H1 (cell line): ENCODE data around the gene MYH11. TPM values are rescaled to one million over a fixed set of nuclear protein-coding genes. Genes with fewer than 3 reads are reported as not detected.

Source experiments
- BCL11A ChIP-seq, 2 experiments: IDR thresholded peaks; one replicate each; pipeline ENCODE4 v1.6.1; 2011; ENCODE audit warnings: low read depth in 2 of 2, low read length in 2 of 2, mild to moderate bottlenecking in 2 of 2
- CREB1 ChIP-seq: IDR thresholded peaks from 2 replicates; pipeline ENCODE4 v1.6.1; 2012; ENCODE audit warnings: inconsistent platforms
- CTCF ChIP-seq, 3 experiments: IDR thresholded peaks; 1 replicate in 2 of 3; 2 replicates in 1 of 3; pipeline versions ENCODE4 v1.5.1 to v1.6.1; 2011; ENCODE audit warnings: low read length in 3 of 3, mild to moderate bottlenecking in 3 of 3, inconsistent platforms in 2 of 3, low read depth in 1 of 3, moderate library complexity in 1 of 3; ENCODE audit not compliant: insufficient read depth in 1 of 3; ENCODE audit errors: control extremely low read depth in 1 of 3
- MAFK ChIP-seq: IDR thresholded peaks from 2 replicates; pipeline ENCODE4 v1.6.1; 2012; ENCODE audit warnings: low read depth, mild to moderate bottlenecking, improper control_type of control experiment, low read length
- NANOG ChIP-seq: IDR thresholded peaks from 2 replicates; pipeline ENCODE4 v1.6.1; 2011; ENCODE audit warnings: low read length, low read depth, mild to moderate bottlenecking, inconsistent platforms; ENCODE audit not compliant: insufficient read depth, poor library complexity, severe bottlenecking
- POLR2A ChIP-seq, 2 experiments: IDR thresholded peaks; 1 replicate in 1 of 2; 2 replicates in 1 of 2; pipeline ENCODE4 v1.6.1; 2011; ENCODE audit warnings: low read depth in 2 of 2, low read length in 2 of 2, mild to moderate bottlenecking in 2 of 2; ENCODE audit errors: control extremely low read depth in 1 of 2
- RFX5 ChIP-seq: IDR thresholded peaks from 2 replicates; pipeline ENCODE4 v1.6.1; 2011; ENCODE audit warnings: low read depth, low read length, improper control_type of control experiment, borderline replicate concordance
- RNF2 ChIP-seq: fragments of 200-900, 300-1000 bp; sonication (generic); IDR thresholded peaks from 2 replicates; pipeline ENCODE4 v1.7.1; 2016; ENCODE audit warnings: borderline replicate concordance, low read depth, mild to moderate bottlenecking, antibody characterized with exemption, low read length; ENCODE audit not compliant: poor library complexity, severe bottlenecking; ENCODE audit errors: missing control alignments
- TEAD4 ChIP-seq: IDR thresholded peaks from 2 replicates; pipeline ENCODE4 v1.6.1; 2012; ENCODE audit warnings: low read depth, low read length, inconsistent platforms, mixed read lengths
- polyA plus RNA-seq, 7 experiments: library from polyadenylated mRNA; depleted of rRNA in 3 of 7; stranded (reverse) in 5 of 7; unstranded in 2 of 7; fragments of >200 nt in 5 of 7; fragments of 200-250 nt in 2 of 7; gene quantifications; 1 replicate in 5 of 7; 2 replicates in 1 of 7; 4 replicates in 1 of 7; pipeline versions ENCODE4 v1.2.1 to v1.2.3, GENCODE V29; 2011 to 2013; ENCODE audit warnings: missing spikeins in 2 of 7, mixed read lengths in 2 of 7
- total RNA-seq: library from RNA; stranded (reverse); fragmentation: NEBNext Ultra II Directional; extraction: Animal tissue kit (Norgen Biotek cat#: 25700); gene quantifications from 2 replicates; pipeline ENCODE4 v1.2.1, GENCODE V29; 2021

MYH11 gene
- total and polyA plus RNA-seq, 2 of the 8 experiments (the other 6 are each of a cell fraction or from before 2014, with no cell fraction given), result 0.11 to 0.78 TPM

GRCh38 chr16:15849209-15849981 is 7.4 kb downstream of the MYH11 start (continued):
- TF ChIP-seq CTCF (IDR thresholded peaks at IDR 0.05; ENCODE audit: control extremely low read depth in 1 of 3, insufficient read depth in 1 of 3, low read depth in 1 of 3, low read length in 3 of 3) (no peak), POLR2A (IDR thresholded peaks at IDR 0.05; ENCODE audit: control extremely low read depth in 1 of 2, low read depth in 2 of 2, low read length in 2 of 2) (no peak), BCL11A (IDR thresholded peaks at IDR 0.05; ENCODE audit: low read depth in 2 of 2, low read length in 2 of 2) (no peak), CREB1 (no peak), TEAD4 (no peak), MAFK (no peak), RFX5 (no peak), NANOG (no peak), RNF2 (no peak)
